SK-N-MC (cell line): ENCODE results near the gene TCTN3.

Experiments
- EZH2 ChIP-seq: fragments of 200-600 bp; sonication (generic); IDR thresholded peaks from one replicate; pipeline ENCODE4 v1.6.1; 2017; ENCODE audit warnings: antibody characterized with exemption
- FOXP2 ChIP-seq: optimal IDR thresholded peaks from 2 replicates; pipeline ENCODE3; 2011; ENCODE audit warnings: mild to moderate bottlenecking, moderate library complexity; ENCODE audit not compliant: insufficient read depth; ENCODE audit errors: extremely low read length, control extremely low read depth
- POLR2AphosphoS5 ChIP-seq: IDR thresholded peaks from 2 replicates; pipeline ENCODE4 v1.6.1; 2012; ENCODE audit warnings: mild to moderate bottlenecking, low read depth, low read length, borderline replicate concordance

GRCh38 chr10:95626500-95626899 lies 67.2 kb downstream of the TCTN3 start:
- TF ChIP-seq POLR2AphosphoS5 (no peak), EZH2 (no peak), FOXP2 (no peak)
